Vagina (tissue), 2 donors: ENCODE data around the gene TSPAN12. TPM values are rescaled to one million over a fixed set of nuclear protein-coding genes. Genes with fewer than 3 reads are reported as not detected.

ENCODE experiments used
- DNase-seq, 2 donors: peaks; one replicate each; pipeline ENCODE4 v3.0.0-alpha.2; 2017; ENCODE audit errors: extremely low spot score in 2 of 2
- H3K27ac ChIP-seq: fragments of 200-600 bp; sonication (generic); one replicate; pipeline ENCODE4 v1.5.1; 2019
- H3K27me3 ChIP-seq: fragments of 200-600 bp; sonication (generic); one replicate; pipeline ENCODE4 v1.5.1; 2019
- H3K36me3 ChIP-seq, 2 donors: fragments of 200-600 bp; sonication (generic); one replicate each; pipeline ENCODE4 v1.5.1; 2017 to 2019
- H3K4me1 ChIP-seq: fragments of 200-600 bp; sonication (generic); one replicate; pipeline ENCODE4 v1.5.1; 2019
- H3K4me3 ChIP-seq, 2 donors: fragments of 200-600 bp; sonication (generic); 1 replicate in 1 of 2; 2 replicates in 1 of 2; pipeline ENCODE4 v1.5.1; 2016 to 2019
- H3K9me3 ChIP-seq: fragments of 200-600 bp; sonication (generic); one replicate; pipeline ENCODE4 v1.5.1; 2019
- CTCF ChIP-seq, 3 experiments: fragments of 450-650 bp in 2 of 3; fragments of 200-600 bp in 1 of 3; sonication (generic) in 1 of 3; IDR thresholded peaks; one replicate each; pipeline ENCODE4 v1.5.1; 2017 to 2019; ENCODE audit warnings: antibody characterized with exemption in 3 of 3, mild to moderate bottlenecking in 2 of 3, moderate library complexity in 2 of 3
- POLR2A ChIP-seq, 2 donors: fragments of 450-650 bp; IDR thresholded peaks; one replicate each; pipeline ENCODE4 v1.6.1; 2017; ENCODE audit warnings: antibody characterized with exemption in 2 of 2, mild to moderate bottlenecking in 2 of 2, moderate library complexity in 2 of 2
- POLR2AphosphoS5 ChIP-seq, 2 donors: sonication (generic); formaldehyde crosslinking; IDR thresholded peaks; one replicate each; pipeline ENCODE4 v1.9.0; 2017; ENCODE audit warnings: antibody characterized with exemption in 2 of 2, mild to moderate bottlenecking in 2 of 2, low read depth in 1 of 2; ENCODE audit not compliant: insufficient read depth in 1 of 2
- intact Hi-C: fragments of 100-400 bp; cut with DNase I; formaldehyde crosslinking; loops from one replicate; pipeline ENCODE4 v1.15.1; 2023
- total RNA-seq: library from RNA; depleted of rRNA; stranded (reverse); fragments of >200 nt; gene quantifications from one replicate; pipeline ENCODE4 v1.2.3, GENCODE V29; 2016

TSPAN12 gene
- total RNA-seq, 1 donor from 2014 or later, result 9.6 TPM

- H3K27ac ChIP-seq, result no peak overlapping the region
- intact Hi-C loops, result no loop called here
- no peaks in the 10 kb centered on the region for H3K9me3 ChIP-seq
- DNase-seq, result no peak
- no peak overlapping the region for H3K4me3 ChIP-seq
- no peaks in the 10 kb centered on the region for H3K36me3 ChIP-seq
- no peak for TF ChIP-seq CTCF (IDR thresholded peaks at IDR 0.05)
- TF ChIP-seq POLR2AphosphoS5 (IDR thresholded peaks at IDR 0.05; ENCODE audit: insufficient read depth in 1 of 2, low read depth in 1 of 2), result no peak
- TF ChIP-seq POLR2A (IDR thresholded peaks at IDR 0.05), result no peak
- no peaks in the 10 kb centered on the region for H3K27me3 ChIP-seq
- H3K4me1 ChIP-seq, result no peaks in the 10 kb centered on the region
These were observed 43.5 kb downstream of the TSPAN12 start for GRCh38 chr7:120814253-120814939.

GRCh38 chr7:120813546-120814252 is 44.2 kb downstream of the TSPAN12 start:
- no peaks in the 10 kb centered on the region for H3K36me3 ChIP-seq
- H3K4me3 ChIP-seq, result no peak overlapping the region
- no peaks in the 10 kb centered on the region for H3K9me3 ChIP-seq
- H3K27me3 ChIP-seq, result no peaks in the 10 kb centered on the region
- no peaks in the 10 kb centered on the region for H3K4me1 ChIP-seq
- no peak for TF ChIP-seq CTCF (IDR thresholded peaks at IDR 0.05)
- no peak for TF ChIP-seq POLR2A (IDR thresholded peaks at IDR 0.05)
- no peak for TF ChIP-seq POLR2AphosphoS5 (IDR thresholded peaks at IDR 0.05; ENCODE audit: insufficient read depth in 1 of 2, low read depth in 1 of 2)
- DNase-seq, result no peak
- intact Hi-C loops, result no loop called here
- H3K27ac ChIP-seq, result no peak overlapping the region

GRCh38 chr7:120813089-120813488 is 44.9 kb downstream of the TSPAN12 start:
- Histone ChIP-seq H3K27me3 (no peaks in the 10 kb centered on the region), H3K27ac (no peak overlapping the region), H3K36me3 (no peaks in the 10 kb centered on the region), H3K4me3 (no peak overlapping the region), H3K4me1 (no peaks in the 10 kb centered on the region), H3K9me3 (no peaks in the 10 kb centered on the region)
- intact Hi-C loops, result no loop called here
- no peak for DNase-seq
- no peak for TF ChIP-seq CTCF (IDR thresholded peaks at IDR 0.05)
- TF ChIP-seq POLR2A (IDR thresholded peaks at IDR 0.05), result no peak
- TF ChIP-seq POLR2AphosphoS5 (IDR thresholded peaks at IDR 0.05; ENCODE audit: insufficient read depth in 1 of 2, low read depth in 1 of 2), result no peak

- Histone ChIP-seq H3K4me1 (no peaks in the 10 kb centered on the region), H3K4me3 (no peak overlapping the region), H3K27me3 (no peaks in the 10 kb centered on the region), H3K27ac (no peak overlapping the region), H3K9me3 (no peaks in the 10 kb centered on the region), H3K36me3 (no peaks in the 10 kb centered on the region)
- no peak for DNase-seq
- intact Hi-C loops, result loop anchor here (10.0 kb wide), 1 partner anchor 136 kb away; no protein-coding TSS in a partner anchor
- TF ChIP-seq POLR2A (IDR thresholded peaks at IDR 0.05) (no peak), CTCF (IDR thresholded peaks at IDR 0.05) (no peak), POLR2AphosphoS5 (IDR thresholded peaks at IDR 0.05; ENCODE audit: insufficient read depth in 1 of 2, low read depth in 1 of 2) (no peak)
These were observed 48.7 kb downstream of the TSPAN12 start for GRCh38 chr7:120809260-120809659.

- no peaks in the 10 kb centered on the region for H3K9me3 ChIP-seq
- no peak for DNase-seq
- TF ChIP-seq CTCF (IDR thresholded peaks at IDR 0.05), result no peak
- TF ChIP-seq POLR2A (IDR thresholded peaks at IDR 0.05), result no peak
- TF ChIP-seq POLR2AphosphoS5 (IDR thresholded peaks at IDR 0.05; ENCODE audit: insufficient read depth in 1 of 2, low read depth in 1 of 2), result no peak
- intact Hi-C loops, result loop anchor here (10.0 kb wide), 1 partner anchor 137 kb away; no protein-coding TSS in a partner anchor
- H3K27ac ChIP-seq, result no peak overlapping the region
- H3K4me3 ChIP-seq, result no peak overlapping the region
- H3K36me3 ChIP-seq, result no peaks in the 10 kb centered on the region
- no peaks in the 10 kb centered on the region for H3K4me1 ChIP-seq
- no peaks in the 10 kb centered on the region for H3K27me3 ChIP-seq
These were observed 50.6 kb downstream of the TSPAN12 start for GRCh38 chr7:120807390-120807789.
